Esophagus squamous epithelium (tissue), 5 donors: ENCODE measurements around the gene ARFIP2. TPM values are rescaled to one million over a fixed set of nuclear protein-coding genes. Genes with fewer than 3 reads are reported as not detected.

ENCODE experiments used
- DNase-seq: peaks from one replicate; lab custom pipeline; 2025; lab: John Stamatoyannopoulos, UW
- H3K27ac ChIP-seq, 4 donors: fragments of 200-600 bp; sonication (generic); one replicate each; pipeline ENCODE4 v1.5.1; 2016 to 2019; ENCODE audit warnings: mild to moderate bottlenecking in 1 of 4
- H3K27me3 ChIP-seq, 4 donors: fragments of 200-600 bp; sonication (generic); 1 replicate in 3 of 4; 2 replicates in 1 of 4; pipeline versions ENCODE4 v1.5.1 to v1.6.0; 2017 to 2021; ENCODE audit warnings: antibody characterized with exemption in 1 of 4
- H3K36me3 ChIP-seq, 3 donors: fragments of 200-600 bp; sonication (generic); one replicate each; pipeline ENCODE4 v1.5.1; 2016 to 2019
- H3K4me1 ChIP-seq, 3 donors: fragments of 200-600 bp; sonication (generic); one replicate each; pipeline ENCODE4 v1.5.1; 2017 to 2019
- H3K4me3 ChIP-seq, 4 donors: fragments of 200-600 bp; sonication (generic); 1 replicate in 3 of 4; 2 replicates in 1 of 4; pipeline ENCODE4 v1.5.1; 2016 to 2019; ENCODE audit warnings: mild to moderate bottlenecking in 2 of 4, moderate library complexity in 1 of 4
- H3K9me3 ChIP-seq, 3 donors: fragments of 200-600 bp; sonication (generic); one replicate each; pipeline ENCODE4 v1.5.1; 2016 to 2019
- CTCF ChIP-seq, 6 experiments: fragments of 450-650 bp in 4 of 6; fragments of 200-600 bp in 2 of 6; sonication (generic) in 2 of 6; IDR thresholded peaks; one replicate each; pipeline ENCODE4 v1.5.1; 2016 to 2019; ENCODE audit warnings: antibody characterized with exemption in 6 of 6, mild to moderate bottlenecking in 4 of 6, moderate library complexity in 4 of 6
- POLR2A ChIP-seq, 4 donors: fragments of 450-650 bp; IDR thresholded peaks; one replicate each; pipeline ENCODE4 v1.6.1; 2017; ENCODE audit warnings: antibody characterized with exemption in 4 of 4, mild to moderate bottlenecking in 4 of 4, moderate library complexity in 3 of 4
- WGBS, 2 donors: methylation state at CpG; one replicate each; pipeline ENCODE4 v1.1.5; 2018; 5-methylcytosine and 5-hydroxymethylcytosine counted together
- intact Hi-C: fragments of 100-400 bp; cut with DNase I; formaldehyde crosslinking; loops from one replicate; pipeline ENCODE4 v1.15.0; 2022
- total RNA-seq, 4 donors: library from RNA; depleted of rRNA; stranded (reverse); fragments of >200 nt; gene quantifications; one replicate each; pipeline ENCODE4 v1.1.0, GENCODE V29; 2016
- donor health status: DM: yes; HTN: yes; CAD: no.

The ARFIP2 gene
- total RNA-seq, 4 donors from 2014 or later, result 39.4 to 74.6 (median 50.8) TPM

DNA sequence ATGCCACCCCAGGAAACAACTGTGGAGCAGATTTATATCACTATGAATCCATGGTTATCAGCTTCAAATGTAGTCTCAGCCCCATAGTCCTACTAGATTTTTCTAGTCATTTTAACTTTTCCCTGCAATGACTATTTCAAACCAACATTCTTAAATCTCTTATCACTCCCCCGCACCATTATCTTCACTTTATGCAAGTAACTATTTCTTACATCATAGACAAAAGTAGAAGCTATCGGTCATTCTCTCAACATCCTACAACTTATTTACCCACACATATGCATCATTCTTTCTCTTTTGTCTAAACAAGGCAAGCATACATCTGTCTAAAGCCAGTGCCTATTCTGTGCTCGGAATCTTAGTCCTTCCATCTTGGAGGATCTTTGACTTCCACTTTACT, 4.5 kb upstream of the ARFIP2 start:
- H3K4me1 ChIP-seq, result peaks cover 10 to 22% (median 10%) of the 10 kb centered on the region in 3 donors
- no peak overlapping the region for H3K4me3 ChIP-seq
- no peak for DNase-seq
- no peaks in the 10 kb centered on the region for H3K27me3 ChIP-seq
- WGBS, 2 donors, result 63 to 71% methylated on average over 3 of the region's 3 CpGs
- H3K9me3 ChIP-seq, result no peaks in the 10 kb centered on the region
- H3K27ac ChIP-seq, result no peak overlapping the region
- intact Hi-C loops, result loop anchor here (10.0 kb wide), 1 partner anchor 129 kb away; the partner anchor contains the start of genes TAF10 and TPP1
- peaks cover 0 to 85% (median 5%) of the 10 kb centered on the region in 3 donors for H3K36me3 ChIP-seq
- no peak for TF ChIP-seq CTCF (IDR thresholded peaks at IDR 0.05)
- TF ChIP-seq POLR2A (IDR thresholded peaks at IDR 0.05), result no peak

DNA sequence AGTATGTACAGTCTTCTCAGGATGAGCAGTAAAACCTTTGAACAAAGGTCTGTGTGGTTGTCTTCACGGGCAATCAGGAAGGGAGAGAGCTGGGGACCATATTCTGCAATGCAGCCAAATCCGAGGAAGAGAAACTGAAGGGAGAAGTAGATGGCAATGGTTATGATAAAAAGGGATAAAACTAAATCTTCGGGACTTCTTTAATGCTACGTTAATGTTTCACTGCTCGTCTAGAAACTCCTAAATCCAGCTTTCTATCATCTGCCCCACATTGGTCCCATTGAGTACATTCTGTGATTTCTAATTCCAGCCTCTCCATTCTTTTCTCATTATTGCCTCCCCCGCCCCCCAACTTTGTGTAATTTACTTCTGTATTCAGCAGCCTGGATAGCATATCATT, 1.9 kb upstream of the ARFIP2 start:
- TF ChIP-seq POLR2A (IDR thresholded peaks at IDR 0.05), result no peak
- no peak for TF ChIP-seq CTCF (IDR thresholded peaks at IDR 0.05)
- H3K36me3 ChIP-seq, result peaks cover 0 to 74% (median 15%) of the 10 kb centered on the region in 3 donors
- H3K4me3 ChIP-seq, result no peak overlapping the region
- 87 to 91% methylated on average over 6 of the region's 6 CpGs for WGBS, 2 donors
- peaks cover 20 to 43% (median 21%) of the 10 kb centered on the region in 3 donors for H3K4me1 ChIP-seq
- peak overlapping the region in 2 of 4 donors; percentile 95 to 97 for H3K27ac ChIP-seq
- DNase-seq, result no peak
- H3K9me3 ChIP-seq, result no peaks in the 10 kb centered on the region
- no peaks in the 10 kb centered on the region for H3K27me3 ChIP-seq
- intact Hi-C loops, result loop anchor here (10.0 kb wide), 1 partner anchor 132 kb away; the partner anchor contains the start of genes TAF10 and TPP1

DNA sequence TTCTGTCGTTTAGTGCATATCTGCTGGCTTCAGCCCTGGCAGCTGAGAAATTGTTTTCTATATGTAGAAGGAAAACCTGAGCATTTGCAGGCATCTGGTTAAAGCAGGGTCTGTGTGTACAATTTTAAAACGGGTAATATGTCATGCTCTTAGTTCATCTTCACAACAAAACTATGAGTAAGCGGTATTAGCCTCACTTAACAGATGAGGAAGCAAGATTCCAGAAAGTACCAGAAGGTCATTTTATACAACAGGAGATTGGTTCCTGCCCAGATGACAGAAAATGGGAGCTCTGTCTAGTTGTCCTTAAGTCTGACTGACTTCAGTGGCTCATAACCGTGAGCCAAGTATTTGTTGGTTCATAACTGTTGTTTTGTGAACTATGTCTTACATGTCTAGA, 1.3 kb upstream of the ARFIP2 start:
- Histone ChIP-seq H3K4me3 (peak overlapping the region; percentile 62 to 91 (median 76)), H3K27ac (peak overlapping the region; percentile 93 to 97 (median 94)), H3K9me3 (no peaks in the 10 kb centered on the region), H3K36me3 (peaks cover 3 to 74% (median 19%) of the 10 kb centered on the region in 3 donors), H3K27me3 (no peaks in the 10 kb centered on the region), H3K4me1 (peaks cover 20 to 43% (median 21%) of the 10 kb centered on the region in 3 donors)
- no peak for DNase-seq
- intact Hi-C loops, result loop anchor here (10.0 kb wide), 1 partner anchor 132 kb away; the partner anchor contains the start of genes TAF10 and TPP1
- TF ChIP-seq POLR2A (IDR thresholded peaks at IDR 0.05) (no peak), CTCF (IDR thresholded peaks at IDR 0.05) (no peak)
- WGBS, 2 donors, result 68 to 77% methylated on average over 4 of the region's 4 CpGs

DNA sequence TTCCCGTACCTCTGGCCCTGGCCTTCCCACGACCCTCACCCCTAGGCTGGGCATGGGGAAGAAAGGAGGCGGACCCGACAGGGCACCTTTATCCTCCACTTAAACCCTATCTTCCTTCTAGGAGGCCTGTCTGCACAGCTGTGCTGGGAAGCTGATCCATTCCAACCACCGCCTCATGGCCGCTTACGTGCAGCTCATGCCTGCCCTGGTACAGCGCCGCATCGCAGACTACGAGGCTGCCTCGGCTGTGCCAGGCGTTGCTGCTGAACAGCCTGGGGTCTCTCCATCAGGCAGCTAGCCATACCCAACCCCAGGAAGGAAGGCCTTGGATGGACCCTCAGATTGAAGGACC, 769 bp upstream of the ARFIP2 start:
- Histone ChIP-seq H3K9me3 (no peaks in the 10 kb centered on the region), H3K4me3 (peak overlapping the region; percentile 62 to 91 (median 76)), H3K36me3 (peaks cover 8 to 74% (median 19%) of the 10 kb centered on the region in 3 donors), H3K27ac (peak overlapping the region; percentile 93 to 97 (median 94)), H3K4me1 (peaks cover 20 to 43% (median 21%) of the 10 kb centered on the region in 3 donors), H3K27me3 (no peaks in the 10 kb centered on the region)
- TF ChIP-seq CTCF (IDR thresholded peaks at IDR 0.05) (no peak), POLR2A (IDR thresholded peaks at IDR 0.05) (no peak)
- intact Hi-C loops, result loop anchor here (10.0 kb wide), 1 partner anchor 133 kb away; the partner anchor contains the start of genes TAF10 and TPP1
- no peak for DNase-seq
- WGBS, 2 donors, result 0 to 10% methylated on average over 4 to 9 of the region's 13 CpGs

GRCh38 chr11:6480299-6480914, 724 bp downstream of the ARFIP2 start:
- H3K36me3 ChIP-seq, result peaks cover 10 to 63% (median 14%) of the 10 kb centered on the region in 3 donors
- 46 to 49% methylated on average over 8 to 9 of the region's 9 CpGs for WGBS, 2 donors
- peaks cover 20 to 43% (median 21%) of the 10 kb centered on the region in 3 donors for H3K4me1 ChIP-seq
- H3K27ac ChIP-seq, result peak overlapping the region; percentile 93 to 97 (median 94)
- DNase-seq, result no peak
- TF ChIP-seq CTCF (IDR thresholded peaks at IDR 0.05) (no peak), POLR2A (IDR thresholded peaks at IDR 0.05) (no peak)
- peak overlapping the region; percentile 62 to 91 (median 76) for H3K4me3 ChIP-seq
- intact Hi-C loops, result loop anchor here (10.0 kb wide), 1 partner anchor 134 kb away; the partner anchor contains the start of genes TAF10 and TPP1
- H3K27me3 ChIP-seq, result no peaks in the 10 kb centered on the region
- no peaks in the 10 kb centered on the region for H3K9me3 ChIP-seq
